ENCODE results near the gene PLAC9.

GRCh38 chr10:80182986-80183385 is 50.5 kb downstream of the PLAC9 start:
- TF ChIP-seq CTCF (IDR thresholded peaks at IDR 0.05) (no peak), POLR2A (IDR thresholded peaks at IDR 0.05) (no peak)

Data from body of pancreas (tissue), 4 donors.